ENCODE measurements around the gene TRIM10. TPM values are rescaled to one million over a fixed set of nuclear protein-coding genes. Genes with fewer than 3 reads are reported as not detected.
"Not testable (repeated sequence)": the region's sequence is repeated elsewhere in the genome, so short reads cannot be mapped to it uniquely, and the experiment has no call there.

Gene TRIM10
- total RNA-seq, 1 donor from 2014 or later, result not detected

GRCh38 chr6:30175765-30176164 is 14.8 kb upstream of the TRIM10 start:
- no peak for DNase-seq (ENCODE audit: extremely low read depth, low read depth, low spot score)

GRCh38 chr6:30172681-30173080 is 11.7 kb upstream of the TRIM10 start:
- no peak for DNase-seq (ENCODE audit: extremely low read depth, low read depth, low spot score)

GRCh38 chr6:30171677-30172471 is 10.9 kb upstream of the TRIM10 start:
- DNase-seq (ENCODE audit: extremely low read depth, low read depth, low spot score), result no peak

- peak; percentile 36 for DNase-seq (ENCODE audit: extremely low read depth, low read depth, low spot score)
These were observed 8.9 kb upstream of the TRIM10 start for GRCh38 chr6:30169658-30170614.

- DNase-seq (ENCODE audit: extremely low read depth, low read depth, low spot score), result no peak
These were observed 7.7 kb upstream of the TRIM10 start for GRCh38 chr6:30168741-30169140.

- DNase-seq (ENCODE audit: extremely low read depth, low read depth, low spot score), result no peak
These were observed 6.1 kb upstream of the TRIM10 start for GRCh38 chr6:30167101-30167500.

- DNase-seq (ENCODE audit: extremely low read depth, low read depth, low spot score), result not testable (repeated sequence)
These were observed 4.2 kb upstream of the TRIM10 start for GRCh38 chr6:30165238-30165637.

GRCh38 chr6:30164714-30165113 is 3.7 kb upstream of the TRIM10 start:
- no peak for DNase-seq (ENCODE audit: extremely low read depth, low read depth, low spot score)

- no peak for DNase-seq (ENCODE audit: extremely low read depth, low read depth, low spot score)
These were observed 3.1 kb upstream of the TRIM10 start for GRCh38 chr6:30163918-30164654.

- DNase-seq (ENCODE audit: extremely low read depth, low read depth, low spot score), result no peak
These were observed 2.3 kb upstream of the TRIM10 start, which contains the start of gene TRIM15 for GRCh38 chr6:30163090-30163917. TSS of gene TRIM15 (plus strand) at chr6:30163546. CDS start at chr6:30163685, 139 bp downstream.

GRCh38 chr6:30162265-30163089 is 1.5 kb upstream of the TRIM10 start:
- DNase-seq (ENCODE audit: extremely low read depth, low read depth, low spot score), result no peak

GRCh38 chr6:30160008-30160784 is 815 bp downstream of the TRIM10 start:
- no peak for DNase-seq (ENCODE audit: extremely low read depth, low read depth, low spot score)

- DNase-seq (ENCODE audit: extremely low read depth, low read depth, low spot score), result no peak
These were observed 2.5 kb downstream of the TRIM10 start for GRCh38 chr6:30158475-30159040.

GRCh38 chr6:30157999-30158398 is 3.0 kb downstream of the TRIM10 start:
- DNase-seq (ENCODE audit: extremely low read depth, low read depth, low spot score), result no peak

- DNase-seq (ENCODE audit: extremely low read depth, low read depth, low spot score), result no peak
These were observed 3.4 kb downstream of the TRIM10 start for GRCh38 chr6:30157581-30157980.

GRCh38 chr6:30156774-30157173 is 4.2 kb downstream of the TRIM10 start:
- no peak for DNase-seq (ENCODE audit: extremely low read depth, low read depth, low spot score)

- DNase-seq (ENCODE audit: extremely low read depth, low read depth, low spot score), result no peak
These were observed 4.8 kb downstream of the TRIM10 start for GRCh38 chr6:30156262-30156599.
